Activated gamma-delta T cell treated with Interleukin-2 at 50 U/mL for 16 hours (primary cell): ENCODE results near the gene AP3S1.
A peak's percentile ranks its signal among the peaks of the same experiment; 100 is the strongest.

Source experiments
- DNase-seq: peaks from one replicate; pipeline ENCODE4 v3.0.0-alpha.2; 2020

The AP3S1 gene

DNA sequence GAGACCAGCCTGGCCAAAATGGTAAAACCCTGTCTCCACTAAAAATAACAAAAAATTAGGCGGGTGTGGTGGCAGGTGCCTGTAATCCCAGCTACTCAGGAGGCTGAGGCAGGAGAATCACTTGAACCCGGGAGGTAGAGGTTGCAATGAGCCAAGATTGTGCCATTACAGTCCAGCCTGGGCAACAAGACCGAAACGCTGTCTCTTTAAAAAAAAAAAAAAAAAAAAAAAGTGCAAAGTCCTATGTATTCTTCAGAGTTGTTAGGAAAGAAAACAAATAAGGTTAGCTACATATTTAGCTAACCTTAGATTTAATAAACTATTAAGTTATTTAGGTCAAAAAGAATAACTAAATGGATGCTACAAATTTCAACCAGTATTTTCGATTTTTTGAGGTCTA lies 11.8 kb upstream of the AP3S1 start:
- DNase-seq, result no peak

DNA sequence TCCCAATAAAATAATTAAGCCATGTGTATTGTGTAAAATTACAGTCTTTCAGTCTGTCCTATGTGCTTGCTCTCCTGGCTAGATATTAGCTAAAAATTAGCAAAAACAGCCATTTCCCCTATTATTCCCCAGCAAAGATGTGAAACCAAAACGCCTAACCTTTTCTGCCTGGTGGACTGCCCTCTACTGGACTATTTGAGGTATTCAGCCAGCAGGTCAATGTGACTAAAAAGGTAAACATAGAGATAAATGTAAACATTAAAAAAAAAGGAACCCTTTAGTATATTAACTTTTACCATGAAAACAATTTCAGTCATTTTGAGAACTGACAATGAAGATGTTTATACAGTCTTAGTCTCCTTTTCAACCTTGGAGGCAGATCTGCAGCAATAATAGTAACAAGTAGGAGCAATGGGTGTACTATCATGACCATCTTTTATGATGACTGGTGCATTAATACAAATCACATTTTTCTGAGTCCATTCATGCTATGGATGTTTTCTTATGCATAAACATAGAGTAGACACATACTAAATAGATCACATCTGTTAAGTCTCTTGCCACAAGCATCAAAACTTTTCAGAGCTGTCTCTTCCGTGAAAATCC lies 10.5 kb upstream of the AP3S1 start:
- peak; percentile 29 for DNase-seq

DNA sequence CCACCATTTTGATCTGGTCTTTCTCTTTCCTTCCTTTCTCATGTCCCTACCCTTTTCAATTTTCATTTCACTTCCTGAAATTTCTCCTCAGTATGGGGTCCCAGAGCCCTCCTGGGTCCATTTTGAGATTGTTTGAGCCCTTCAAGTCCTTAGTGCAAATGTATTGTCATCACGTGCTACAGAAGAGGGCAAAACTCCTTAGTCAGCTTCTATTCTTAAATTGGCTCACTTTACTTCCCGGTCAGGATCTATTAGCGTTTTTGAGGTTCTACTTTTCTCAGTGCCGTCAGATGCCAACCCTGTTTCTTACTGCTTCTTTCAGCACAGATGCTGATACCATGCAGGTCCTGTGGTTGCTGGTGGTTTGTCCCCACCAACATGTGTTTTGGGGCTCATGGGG lies 6.3 kb upstream of the AP3S1 start:
- DNase-seq, result no peak

DNA sequence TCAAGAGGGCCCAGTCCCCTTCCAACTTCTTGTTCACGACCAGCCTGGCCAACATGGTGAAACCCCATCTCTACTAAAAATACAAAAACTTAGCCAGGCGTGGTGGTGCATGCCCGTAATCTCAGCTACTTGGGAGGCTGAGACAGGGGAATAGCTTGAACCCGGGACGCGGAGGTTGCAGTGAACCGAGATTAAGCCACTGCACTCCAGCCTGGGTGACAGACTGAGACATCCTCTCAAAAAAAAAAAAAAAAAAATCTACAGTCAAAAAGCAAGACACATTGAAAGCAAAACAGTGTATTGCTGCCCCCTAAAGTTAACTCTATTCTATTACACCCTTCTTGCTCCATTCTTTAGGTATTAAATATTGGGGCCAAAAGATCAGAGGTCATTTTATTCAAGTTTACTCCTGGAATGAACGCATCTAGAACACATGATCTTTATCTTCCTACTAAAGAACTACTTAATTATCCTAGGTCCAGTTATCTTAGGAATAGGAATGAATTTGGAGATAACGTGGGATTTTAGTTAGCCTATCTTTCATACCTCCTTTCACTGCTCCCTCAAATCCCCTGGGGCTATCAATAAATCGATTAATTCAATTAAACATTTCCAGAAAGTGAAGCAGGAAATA lies 2.7 kb upstream of the AP3S1 start:
- DNase-seq, result peak; percentile 15

DNA sequence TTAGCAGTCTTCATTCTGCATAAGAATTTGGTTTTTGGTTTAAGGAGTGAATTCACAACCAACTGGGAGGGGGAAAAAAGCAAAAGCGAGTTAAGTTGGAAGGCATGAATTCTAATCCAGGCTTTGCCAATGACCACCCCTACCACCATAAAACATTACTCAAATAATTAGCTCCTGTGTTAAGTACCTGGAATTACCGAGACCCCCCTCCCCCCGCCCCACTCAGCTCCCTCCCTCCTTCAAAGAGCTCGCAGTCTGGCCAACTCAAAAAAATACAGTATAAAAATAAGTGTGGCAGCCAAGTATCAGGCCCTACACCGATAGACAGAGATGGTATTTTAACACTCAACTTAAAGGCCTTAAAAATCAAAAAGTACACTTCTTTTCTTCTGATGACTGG lies 862 bp upstream of the AP3S1 start:
- no peak for DNase-seq

DNA sequence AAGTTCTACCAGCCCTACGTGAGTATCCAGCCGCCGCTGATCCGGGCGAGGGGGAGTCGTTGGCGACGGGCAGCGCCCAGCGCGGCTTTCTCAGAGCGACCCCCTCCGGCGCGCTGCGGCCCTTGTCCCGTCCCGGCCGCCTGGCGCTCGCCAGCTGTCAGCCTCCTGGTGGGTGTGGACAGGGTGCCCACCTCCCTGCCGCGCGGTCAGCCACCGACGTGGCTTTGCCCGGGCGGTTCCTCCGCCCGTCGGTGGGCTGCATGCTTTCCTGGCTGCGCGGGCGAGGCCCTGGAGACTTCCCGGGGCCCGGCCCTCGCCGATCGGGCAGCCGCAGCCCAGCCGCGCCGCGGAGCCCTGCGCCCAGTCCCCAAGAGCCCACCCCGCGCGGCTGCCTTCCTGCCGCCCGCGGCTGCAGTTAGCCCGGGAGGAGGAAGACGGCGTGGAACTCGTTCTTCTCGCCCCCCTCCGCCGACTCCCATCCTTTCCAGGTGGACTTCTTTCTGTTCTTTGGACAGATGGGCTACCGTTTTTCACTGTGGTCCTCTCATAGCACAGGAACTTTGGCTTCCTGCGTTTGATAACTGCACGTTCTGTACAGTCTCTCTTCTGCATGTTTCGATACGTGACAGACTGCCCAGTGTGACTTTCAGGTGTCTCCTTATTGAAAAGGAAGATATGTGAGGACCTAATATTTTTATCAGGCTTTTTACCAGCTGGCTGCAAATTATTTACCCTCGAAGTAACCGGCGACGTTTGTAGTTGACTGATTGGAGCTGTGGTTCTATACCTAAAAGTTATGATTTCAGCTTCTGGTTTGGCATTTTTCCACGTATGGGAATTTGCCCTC lies 577 bp downstream of the AP3S1 start:
- no peak for DNase-seq

DNA sequence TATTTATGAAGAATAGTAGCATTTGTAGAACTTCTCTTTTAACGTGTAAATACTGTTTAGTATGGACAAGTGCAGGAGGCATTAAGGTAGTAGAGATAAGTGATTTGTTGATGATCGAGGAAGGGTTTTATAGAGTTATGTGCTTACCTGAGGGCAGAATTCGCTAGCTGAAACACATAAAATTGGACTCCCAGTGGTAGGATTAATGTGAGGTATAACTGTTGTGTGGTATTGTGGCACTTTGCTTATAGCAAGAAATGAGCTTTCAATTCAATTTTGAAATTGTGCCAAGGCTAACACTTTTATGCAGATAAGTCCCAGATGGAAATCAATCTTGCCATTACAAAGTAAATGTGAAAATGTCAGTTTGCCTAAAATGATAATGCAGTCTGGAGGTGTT lies 1.2 kb downstream of the AP3S1 start:
- no peak for DNase-seq

DNA sequence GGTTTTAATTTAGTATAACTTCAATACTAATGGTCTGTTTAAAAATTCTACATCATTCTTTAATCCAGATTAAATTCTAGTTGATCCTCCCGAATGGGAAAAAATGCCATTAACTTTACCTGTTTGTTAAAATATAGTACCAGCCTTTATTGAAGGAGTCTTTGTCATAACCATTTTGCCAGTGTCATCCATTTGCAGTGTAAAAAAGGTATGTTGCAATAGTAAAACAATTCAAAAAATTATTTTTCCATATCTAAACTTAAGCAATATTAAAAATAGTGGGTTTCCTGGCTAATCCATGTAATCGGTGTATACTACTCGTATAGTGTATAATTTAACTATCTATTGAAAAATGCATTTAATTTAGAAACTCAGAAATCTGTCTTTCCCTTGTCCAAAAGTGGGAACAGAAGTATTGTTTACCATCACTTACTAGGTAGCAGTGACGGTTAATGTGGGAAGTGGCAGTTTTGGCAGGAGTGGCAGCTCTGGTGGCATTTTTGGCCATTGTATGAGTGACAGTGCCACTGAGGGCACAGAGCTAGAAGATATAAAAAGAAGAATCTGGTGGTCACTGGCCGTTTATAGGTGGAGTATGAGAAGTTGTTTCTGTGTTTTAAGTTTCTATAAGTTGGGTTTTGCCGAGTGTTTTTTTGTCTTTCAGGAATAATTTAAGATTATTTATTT lies 1.9 kb downstream of the AP3S1 start:
- no peak for DNase-seq

DNA sequence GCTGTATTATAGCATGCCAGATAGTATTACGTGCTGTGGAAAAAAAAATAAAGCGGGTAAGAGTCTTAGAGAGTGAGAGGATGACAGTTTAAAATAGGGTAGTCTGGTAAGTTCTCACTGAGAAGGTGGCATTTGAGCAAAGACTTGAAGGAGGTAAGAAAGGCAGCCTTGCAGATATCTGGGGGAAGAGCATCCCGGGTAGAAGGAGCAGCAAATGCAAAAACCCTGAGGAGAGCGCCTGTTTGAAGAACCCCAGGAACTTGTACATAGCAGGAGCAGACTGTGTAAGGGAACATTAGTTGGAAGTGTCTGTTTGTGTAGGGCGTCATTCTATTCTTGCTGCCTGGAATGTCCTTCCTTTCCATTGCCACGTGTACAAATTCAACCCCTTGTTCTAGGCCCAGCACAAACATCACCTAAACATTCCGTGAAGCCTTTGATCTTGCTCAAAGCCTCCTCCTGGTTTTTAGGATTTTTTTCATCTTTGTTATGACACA lies 2.6 kb downstream of the AP3S1 start:
- DNase-seq, result no peak

DNA sequence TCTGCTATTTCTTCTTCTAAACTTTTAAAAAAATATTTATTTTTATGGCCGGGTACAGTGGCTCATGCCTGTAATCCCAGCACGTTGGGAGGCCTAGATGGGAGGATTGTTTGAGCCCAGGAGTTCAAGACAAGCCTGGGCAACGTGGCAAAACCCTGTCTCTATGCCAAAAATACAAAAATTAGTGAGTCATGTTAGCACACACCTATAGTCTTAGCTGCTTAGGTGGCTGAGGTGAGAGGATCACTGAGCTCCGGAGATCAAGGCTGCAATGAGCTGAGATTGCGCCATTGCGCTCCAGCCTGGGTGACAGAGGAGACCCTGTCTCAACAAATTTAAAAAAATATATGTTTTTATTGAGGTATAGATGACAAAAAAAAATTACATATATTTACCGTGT lies 5.6 kb downstream of the AP3S1 start:
- DNase-seq, result no peak

DNA sequence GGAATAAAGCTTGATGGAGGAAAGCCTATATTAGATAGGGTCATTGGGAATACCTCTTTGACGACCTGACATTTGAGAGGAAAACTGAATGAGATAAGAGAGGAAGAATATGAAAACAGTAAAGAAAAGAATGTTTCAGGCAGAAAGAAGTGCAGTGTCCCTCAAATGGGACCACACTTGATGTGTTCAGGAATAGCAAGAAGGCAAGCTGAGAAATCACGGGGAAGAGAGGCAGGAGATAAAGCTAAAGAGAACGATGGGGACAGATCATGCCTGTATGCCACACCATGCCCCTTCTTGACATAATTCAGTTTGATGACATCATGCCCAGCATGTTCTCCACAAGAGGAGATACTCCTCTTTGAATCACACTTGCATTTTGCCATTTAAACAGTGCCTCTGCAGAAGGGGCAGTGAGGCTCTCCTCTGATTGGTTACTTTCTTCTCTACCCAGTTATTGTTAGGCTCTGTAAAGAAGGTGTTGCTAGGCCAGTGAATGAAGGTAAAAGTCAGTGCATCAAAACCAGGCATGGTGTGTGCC lies 7.6 kb downstream of the AP3S1 start:
- no peak for DNase-seq

DNA sequence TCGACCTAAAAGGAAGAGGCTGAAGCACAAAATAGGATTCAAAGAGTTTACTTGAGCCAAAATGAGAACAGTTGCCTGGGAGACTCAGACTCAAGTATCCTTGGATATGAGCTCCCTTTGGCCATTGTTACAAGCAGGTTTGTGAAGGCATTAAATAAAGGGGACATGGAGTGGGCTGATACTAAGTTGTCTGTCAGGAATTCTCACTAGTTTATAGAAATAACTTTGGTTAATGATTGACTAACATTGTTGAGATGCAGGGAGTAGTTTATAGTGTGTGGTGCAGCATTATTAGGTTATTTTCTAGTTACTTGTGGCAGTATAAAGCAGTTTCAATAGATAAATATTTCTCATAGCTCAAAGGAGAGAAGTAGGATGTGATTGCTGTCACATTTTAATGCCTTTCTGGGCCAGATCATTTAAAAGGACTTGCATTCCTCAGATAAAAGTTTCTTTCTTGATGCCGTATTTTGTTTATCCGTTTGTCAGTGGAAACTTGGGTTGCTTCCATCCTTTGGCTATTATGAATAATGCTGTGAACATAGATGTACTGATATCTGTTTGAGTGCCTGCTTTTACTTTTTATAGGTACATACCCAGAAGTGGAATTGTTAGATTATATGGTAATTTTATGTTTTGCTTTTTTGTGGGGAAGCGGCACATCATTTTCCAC lies 9.1 kb downstream of the AP3S1 start:
- DNase-seq, result no peak

DNA sequence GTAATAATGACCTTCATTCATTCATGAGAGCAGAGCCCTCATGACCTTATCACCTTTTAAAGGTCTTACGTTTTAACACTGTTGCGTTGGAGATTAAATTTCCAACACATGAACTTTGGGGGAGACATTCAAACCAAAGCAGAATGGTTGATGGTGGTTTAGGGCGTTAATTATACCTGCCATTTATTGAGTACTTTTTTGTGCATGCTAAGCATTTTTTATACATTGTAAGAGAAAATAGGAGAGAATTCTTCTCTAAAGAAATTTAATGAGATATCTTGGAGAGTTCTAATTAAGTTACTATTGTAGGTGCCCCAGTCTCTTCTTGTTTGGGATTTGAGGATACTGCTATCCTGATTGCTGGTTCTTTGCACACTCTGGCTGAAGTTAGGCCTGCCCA lies 12.4 kb downstream of the AP3S1 start:
- DNase-seq, result no peak

DNA sequence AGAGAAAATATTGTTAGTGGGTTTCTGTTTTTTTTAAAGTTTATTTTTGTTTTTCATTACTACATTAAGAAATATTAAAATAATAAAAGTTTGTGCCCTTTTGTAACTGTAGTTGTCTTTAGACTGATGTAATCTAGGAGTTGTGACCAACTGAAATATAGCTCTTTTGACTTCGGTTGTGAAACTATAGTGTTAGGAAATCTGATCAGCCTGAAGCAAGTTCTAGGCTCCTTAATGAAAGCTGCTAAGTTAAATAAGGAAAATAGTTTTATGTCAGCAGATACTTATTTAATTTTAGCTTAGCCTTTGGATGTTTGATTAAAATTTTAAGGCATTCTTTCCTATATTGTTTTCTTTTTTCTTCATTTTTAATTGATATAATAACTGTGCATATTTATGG lies 14.2 kb downstream of the AP3S1 start:
- no peak for DNase-seq

DNA sequence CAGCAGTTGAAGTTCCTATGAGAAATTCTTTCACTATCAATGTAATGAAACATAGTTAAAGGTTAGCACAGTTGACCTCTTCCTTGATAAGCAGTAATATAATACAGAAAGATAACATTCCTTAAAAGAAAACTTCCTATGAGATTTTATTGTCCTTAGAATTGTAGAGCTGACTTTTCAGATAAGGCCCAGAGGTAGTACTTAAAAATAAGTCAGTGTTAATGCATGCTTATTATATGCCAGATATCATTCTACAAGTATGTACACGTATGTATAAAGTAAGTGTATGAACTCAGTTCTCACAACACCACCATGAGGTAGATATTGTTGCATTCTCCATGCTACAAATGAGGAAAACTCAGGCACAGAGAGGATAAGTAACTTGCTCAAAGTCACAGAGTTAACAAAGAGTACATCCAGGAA lies 15.3 kb downstream of the AP3S1 start:
- no peak for DNase-seq

DNA sequence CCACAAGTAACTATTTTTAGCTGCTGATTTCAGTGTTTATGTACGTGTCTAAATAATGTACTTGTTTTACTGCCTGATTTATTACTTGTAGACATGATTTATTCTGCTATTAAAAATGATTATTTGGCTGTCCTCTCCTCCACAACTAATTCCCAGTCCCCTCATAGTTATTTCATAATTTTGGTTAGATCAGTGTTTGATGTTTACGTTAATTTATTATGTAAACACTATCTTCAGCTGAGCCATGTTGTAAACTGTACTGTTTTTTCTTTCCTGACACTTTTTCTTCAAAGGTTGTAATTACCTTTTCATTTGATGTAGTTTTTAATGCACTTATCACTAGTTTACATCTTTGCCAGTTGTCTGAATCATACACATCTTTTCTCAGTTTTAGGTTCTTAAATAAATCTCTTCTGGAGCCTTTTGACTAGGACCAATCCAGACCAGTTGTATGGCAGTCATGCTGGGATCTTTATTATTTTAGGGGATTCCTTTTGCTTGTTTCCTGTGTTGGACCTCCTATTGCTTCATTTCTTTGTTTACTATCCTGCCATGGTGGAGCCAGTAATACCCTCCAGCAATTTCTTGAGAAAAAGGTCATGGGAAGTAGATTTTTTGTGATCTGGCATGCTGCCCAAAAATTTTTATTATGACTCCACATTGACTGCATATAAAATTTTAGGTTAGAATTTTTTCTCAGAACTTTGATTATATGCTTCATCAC lies 16.1 kb downstream of the AP3S1 start:
- no peak for DNase-seq

DNA sequence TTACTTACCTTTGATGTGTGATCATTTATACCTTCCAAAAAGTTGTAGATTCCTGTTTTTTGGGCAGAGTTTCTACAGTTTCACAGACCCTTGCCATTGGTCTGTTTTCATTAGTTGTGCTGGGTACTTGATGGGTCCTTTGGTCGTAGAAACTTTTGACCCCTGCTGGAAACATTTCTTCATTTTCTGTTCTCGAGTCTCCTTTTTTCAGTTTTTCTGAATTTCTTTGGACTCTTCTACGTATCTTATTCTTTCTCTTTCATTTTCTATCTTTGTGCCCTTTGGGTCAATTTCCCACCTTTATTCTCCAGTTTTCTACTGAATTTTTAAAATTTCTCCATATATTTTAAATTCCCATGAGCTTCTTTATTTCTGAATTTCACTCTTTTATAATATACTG lies 16.7 kb downstream of the AP3S1 start:
- DNase-seq, result no peak

DNA sequence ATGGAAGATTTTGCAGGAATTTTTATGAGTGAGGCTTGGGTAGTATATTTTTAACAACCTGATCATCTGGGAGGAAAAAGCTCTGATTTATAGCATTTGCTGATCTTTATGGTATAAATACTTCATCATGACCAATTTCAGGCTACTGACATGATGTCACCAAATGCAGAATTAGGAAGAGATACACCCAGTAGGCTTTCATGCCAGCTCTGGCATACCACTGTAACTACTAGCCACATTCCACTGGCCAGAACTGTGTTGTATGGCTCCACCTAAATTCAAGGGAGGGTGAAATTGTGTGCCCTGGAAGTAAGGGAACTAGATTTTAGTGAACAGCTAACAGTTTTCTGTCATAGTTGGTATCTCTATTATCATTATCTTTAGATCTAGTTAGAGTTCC lies 17.6 kb downstream of the AP3S1 start:
- no peak for DNase-seq

DNA sequence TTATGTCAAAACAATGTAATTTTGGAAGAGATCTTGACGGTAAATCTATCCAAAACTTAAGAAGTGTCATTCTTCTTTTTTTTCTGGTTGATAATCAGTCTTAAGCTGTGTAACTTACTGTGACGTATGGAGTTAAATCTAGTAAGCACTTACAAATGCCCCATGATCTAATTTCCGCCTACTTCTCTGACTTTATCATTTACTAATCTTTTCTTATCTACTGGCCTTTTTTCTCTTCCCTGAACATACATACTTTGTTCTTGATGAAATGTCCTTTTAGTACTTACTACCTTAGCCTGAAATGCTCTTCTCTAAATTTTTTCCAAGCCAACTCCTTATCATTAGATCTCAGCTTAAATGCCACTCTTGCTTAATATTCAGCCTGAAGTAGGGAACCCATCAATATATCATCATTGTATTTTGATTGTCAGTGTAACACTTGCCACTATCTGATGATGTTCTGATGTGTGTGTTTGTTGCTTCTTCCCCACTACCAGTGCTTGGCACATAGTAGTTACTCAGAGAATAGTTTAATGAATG lies 27.6 kb downstream of the AP3S1 start:
- no peak for DNase-seq

DNA sequence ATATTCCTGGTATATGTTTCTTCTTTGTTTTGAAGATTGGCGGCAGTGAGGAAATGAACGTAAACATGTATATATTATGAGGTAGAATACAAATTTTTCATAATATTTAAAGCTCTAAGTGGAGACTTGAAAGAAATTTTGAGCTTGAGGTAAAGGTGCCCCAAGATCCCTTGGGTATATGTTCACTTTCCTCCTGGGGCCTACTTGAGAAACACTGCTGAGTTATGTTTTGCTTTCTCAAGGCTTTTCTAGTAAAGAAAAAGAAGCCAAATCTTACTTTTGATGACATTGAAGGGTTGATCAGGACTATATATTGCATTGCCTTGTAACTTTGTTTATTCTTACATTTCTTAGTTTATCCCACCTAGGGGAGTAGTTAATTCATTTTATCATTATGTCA lies 30.7 kb downstream of the AP3S1 start:
- no peak for DNase-seq

DNA sequence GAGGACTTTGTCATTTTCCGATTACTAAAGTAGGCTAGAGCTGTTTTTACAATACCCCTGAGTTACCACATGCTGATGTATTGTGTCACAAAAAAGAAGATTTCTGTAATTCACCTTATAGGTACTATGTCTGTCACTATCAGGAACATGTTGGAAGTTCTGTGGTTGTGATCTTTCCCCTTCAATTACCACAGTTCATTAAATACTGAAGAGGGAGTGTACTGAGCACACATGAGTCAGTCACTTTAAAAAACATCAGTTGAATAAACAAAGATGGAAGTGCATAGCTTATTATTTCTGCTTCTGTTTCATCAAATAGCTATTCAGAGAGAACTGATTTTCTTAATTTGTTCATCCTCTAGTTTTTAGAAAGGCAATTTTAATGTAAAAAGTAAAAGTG lies 31.7 kb downstream of the AP3S1 start:
- no peak for DNase-seq

DNA sequence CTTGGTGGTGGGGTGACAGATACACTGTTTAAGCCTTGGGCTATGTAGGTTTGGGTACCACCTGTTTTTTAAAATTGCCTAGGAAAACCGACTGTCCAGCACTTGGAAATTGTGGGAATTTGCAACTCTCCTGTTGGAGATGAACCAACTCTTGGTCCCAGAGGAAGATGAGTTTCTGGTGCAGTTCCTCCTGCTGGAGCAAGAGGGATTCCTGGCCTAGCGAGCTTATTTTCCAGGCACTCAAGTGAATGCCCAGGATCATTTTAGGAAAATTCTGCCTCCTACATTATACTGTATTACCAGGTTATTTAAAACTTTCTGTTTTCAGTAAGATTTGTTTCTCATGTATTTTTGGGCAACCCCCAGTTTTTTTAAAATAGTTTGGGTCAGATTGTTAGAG lies 33.7 kb downstream of the AP3S1 start:
- DNase-seq, result no peak
